Activated CD8-positive, alpha-beta memory T cell treated with anti-CD3 and anti-CD28 coated beads, Interleukin-2, amount 50 U/mL, for 1 hour (primary cell): ENCODE results near the gene TMEM220.

Experiments used
- DNase-seq: peaks from one replicate; pipeline ENCODE4 v3.0.0-alpha.2; 2020; ENCODE audit errors: extremely low read depth

Gene TMEM220

GRCh38 chr17:10664571-10664970 is 65.3 kb downstream of the TMEM220 start:
- no peak for DNase-seq
